Spleen (tissue), 7 donors: ENCODE data around the gene SLAIN2.

Source experiments
- CTCF ChIP-seq, 11 experiments: fragments of 200-600 bp in 7 of 11; fragments of 450-650 bp in 4 of 11; sonication (generic) in 4 of 11; IDR thresholded peaks in 8 of 11; conservative IDR thresholded peaks in 3 of 11; 1 replicate in 7 of 11; 2 replicates in 4 of 11; pipeline versions ENCODE4 v1.4.0 to v1.8.0; 2016 to 2021; ENCODE audit warnings: antibody characterized with exemption in 11 of 11, inconsistent platforms in 4 of 11, mild to moderate bottlenecking in 1 of 11
- POLR2A ChIP-seq, 3 donors: fragments of 450-650 bp; IDR thresholded peaks; one replicate each; pipeline ENCODE4 v1.5.1; 2017; ENCODE audit warnings: antibody characterized with exemption in 3 of 3, mild to moderate bottlenecking in 1 of 3
- donor health status: DM: no; HTN: no; CAD: no; lungs with moderate emphysema.
- donor health status: DM: no; HTN: no; CAD: no.
- donor health status: DM: no; HTN: no; CAD: no.

- TF ChIP-seq POLR2A (IDR thresholded peaks at IDR 0.05) (no peak), CTCF (IDR thresholded peaks at IDR 0.05 in 8 of 11, conservative IDR thresholded peaks at IDR 0.05 in 3 of 11) (no peak)
Observed at GRCh38 chr4:48360285-48361011, 19.1 kb downstream of the SLAIN2 start.
